Measurements from ENCODE around the gene SLC4A5.
A peak's percentile ranks its signal among the peaks of the same experiment; 100 is the strongest.
"Not testable (repeated sequence)": the region's sequence is repeated elsewhere in the genome, so short reads cannot be mapped to it uniquely, and the experiment has no call there.

The SLC4A5 gene

GRCh38 chr2:74226648-74227213 is 116.5 kb downstream of the SLC4A5 start:
- no peak for DNase-seq

DNA sequence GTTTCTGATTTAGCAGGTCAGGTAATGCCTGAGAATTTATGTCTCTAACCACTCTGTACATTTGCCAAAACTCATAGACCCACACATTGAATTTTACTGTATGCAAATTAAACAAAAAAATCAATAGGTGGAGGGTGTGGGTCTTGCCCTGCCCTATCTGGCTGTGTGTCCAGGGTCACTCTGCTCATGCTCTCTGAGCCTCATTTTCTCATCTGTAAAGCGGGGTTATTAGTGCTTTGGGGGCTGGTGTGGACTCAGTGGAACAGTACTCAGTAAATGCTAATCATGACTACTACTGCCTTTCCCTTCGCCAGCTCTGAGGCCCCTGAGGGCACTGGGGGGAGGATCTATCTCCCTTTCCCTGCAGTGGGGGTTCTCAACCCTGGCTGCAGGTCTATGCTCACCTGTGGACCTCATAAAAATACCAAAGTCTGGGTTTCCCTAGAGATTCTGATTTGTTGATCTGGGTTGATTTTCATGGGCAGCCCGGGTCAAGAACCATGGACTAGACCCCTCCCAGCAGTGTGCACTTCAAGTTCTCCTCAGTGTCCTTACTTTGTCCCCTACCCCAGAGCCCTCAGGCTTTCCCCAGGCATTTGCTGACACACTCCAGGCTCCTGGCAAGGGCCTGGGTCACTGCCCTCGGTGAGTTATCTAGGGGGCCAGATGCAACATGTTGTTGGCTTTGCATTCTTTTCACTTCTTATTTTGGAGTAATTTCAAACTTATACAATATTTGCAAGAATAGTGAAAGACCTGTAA is 117.3 kb downstream of the SLC4A5 start:
- DNase-seq: no peak

GRCh38 chr2:74223941-74224770 is 119.1 kb downstream of the SLC4A5 start:
- no peak for DNase-seq

- DNase-seq: no peak
Measured at GRCh38 chr2:74222300-74222650, 120.9 kb downstream of the SLC4A5 start.

- DNase-seq: no peak
Measured at GRCh38 chr2:74221604-74222299, 121.5 kb downstream of the SLC4A5 start.

DNA sequence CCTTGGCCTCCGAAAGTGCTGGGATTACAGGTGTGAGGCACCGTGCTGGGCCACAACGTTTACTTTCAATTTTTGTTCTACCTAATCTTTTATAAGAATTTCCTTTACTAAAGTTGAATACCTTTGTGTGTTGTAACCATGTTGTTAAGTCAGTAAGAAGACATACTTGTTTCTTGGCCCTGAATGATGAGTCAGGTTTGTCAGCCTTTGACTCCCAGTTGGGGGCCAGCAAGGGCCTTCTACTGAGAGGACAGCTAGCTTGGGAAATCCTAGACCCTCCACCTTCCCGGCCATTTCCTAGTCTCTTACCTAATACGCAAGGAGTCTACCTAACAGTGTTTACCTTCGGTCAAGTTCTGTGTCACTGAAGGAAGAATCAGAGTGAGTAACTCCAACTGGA is 122.1 kb downstream of the SLC4A5 start:
- no peak for DNase-seq

- no peak for DNase-seq
Measured at GRCh38 chr2:74219846-74220486, 123.2 kb downstream of the SLC4A5 start.

GRCh38 chr2:74216642-74217041 is 126.6 kb downstream of the SLC4A5 start:
- DNase-seq: no peak

GRCh38 chr2:74215771-74216170 is 127.4 kb downstream of the SLC4A5 start:
- DNase-seq: not testable (repeated sequence)

DNA sequence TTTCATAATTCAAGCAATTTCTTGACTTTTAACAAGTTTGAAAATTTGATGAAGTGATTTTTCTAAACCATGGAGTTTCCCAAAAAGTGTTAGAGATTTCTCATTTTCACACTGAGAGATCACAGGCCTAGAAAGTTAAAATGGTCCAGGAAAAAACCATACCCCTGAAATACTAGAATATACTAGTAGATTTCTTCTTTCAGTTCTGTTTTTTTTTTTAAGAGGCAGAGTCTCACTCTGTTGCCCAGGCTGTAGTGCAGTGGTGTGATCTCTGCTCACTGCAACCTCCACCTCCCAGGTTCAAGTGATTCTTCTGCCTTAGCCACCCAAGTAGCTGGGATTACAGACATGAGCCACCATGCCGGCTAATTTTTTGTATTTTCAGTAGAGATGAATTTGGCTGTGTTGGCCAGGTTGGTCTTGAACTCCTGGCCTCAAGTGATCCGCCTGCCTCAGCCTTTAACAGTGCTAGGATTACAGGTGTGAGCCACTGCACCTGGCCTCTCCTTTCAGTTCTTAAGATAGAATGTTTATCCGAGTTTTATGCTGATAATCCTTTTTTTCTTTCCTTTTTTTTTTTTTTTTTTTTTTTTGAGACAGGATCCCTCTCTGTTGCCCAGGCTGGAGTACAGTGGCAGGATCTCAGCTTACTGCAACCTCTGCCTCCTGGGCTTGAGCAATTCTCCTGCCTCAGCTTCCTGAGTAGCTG is 130.4 kb downstream of the SLC4A5 start:
- DNase-seq: no peak

GRCh38 chr2:74206180-74206688 is 137.0 kb downstream of the SLC4A5 start:
- DNase-seq: no peak

DNA sequence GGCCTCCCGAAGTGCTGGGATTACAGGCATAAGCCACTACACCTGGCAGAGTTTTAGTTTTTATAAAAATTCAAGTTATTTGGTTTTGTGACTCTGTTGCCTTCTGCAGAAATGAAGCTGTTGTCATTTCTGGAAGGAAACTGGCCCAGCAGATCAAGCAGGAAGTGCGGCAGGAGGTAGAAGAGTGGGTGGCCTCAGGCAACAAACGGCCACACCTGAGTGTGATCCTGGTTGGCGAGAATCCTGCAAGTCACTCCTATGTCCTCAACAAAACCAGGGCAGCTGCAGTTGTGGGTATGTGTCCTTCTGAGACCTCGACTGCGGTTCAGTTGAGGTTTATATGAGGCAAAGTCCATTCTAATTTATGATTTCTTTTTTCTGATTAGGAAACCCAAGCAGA is 137.6 kb downstream of the SLC4A5 start:
- no peak for DNase-seq

DNA sequence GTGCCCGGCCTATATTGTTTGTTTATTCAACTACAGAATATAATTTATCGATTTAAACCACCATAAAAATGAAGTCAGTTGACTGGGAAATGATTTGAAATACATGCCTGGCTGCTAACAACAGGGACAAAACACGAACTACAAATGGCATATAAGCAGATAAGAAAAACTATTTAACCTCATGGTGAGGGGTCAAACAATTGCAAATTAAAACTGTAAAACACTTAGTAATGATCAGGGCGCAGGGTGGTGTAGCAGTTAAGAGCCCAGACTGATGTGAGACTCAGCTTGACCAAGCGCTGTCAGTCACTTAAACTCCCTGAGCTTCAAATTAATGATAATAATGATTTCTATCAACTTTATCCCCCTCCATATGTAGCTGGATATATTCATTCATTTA is 138.1 kb downstream of the SLC4A5 start:
- no peak for DNase-seq

- DNase-seq: no peak
Measured at GRCh38 chr2:74204436-74204835, 138.8 kb downstream of the SLC4A5 start.

DNA sequence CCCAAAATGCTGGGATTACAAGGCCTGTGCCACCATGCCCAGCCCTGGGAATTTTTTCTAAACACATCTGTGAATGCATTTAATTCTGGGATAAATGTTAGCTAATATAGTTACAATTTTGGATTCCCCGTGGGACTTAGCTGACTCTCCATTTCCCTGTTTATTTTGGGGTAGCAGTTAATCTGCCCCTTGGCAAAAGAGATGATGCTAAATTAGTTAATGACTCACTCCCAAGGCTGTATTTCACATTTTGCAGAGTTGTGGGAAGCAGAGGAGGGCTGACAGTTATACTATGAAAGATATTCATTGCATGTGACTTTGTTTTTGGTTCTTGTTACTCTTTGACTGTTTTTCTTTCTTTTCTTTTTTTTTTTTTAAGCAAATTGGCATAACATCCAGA is 141.6 kb downstream of the SLC4A5 start:
- DNase-seq: no peak

DNA sequence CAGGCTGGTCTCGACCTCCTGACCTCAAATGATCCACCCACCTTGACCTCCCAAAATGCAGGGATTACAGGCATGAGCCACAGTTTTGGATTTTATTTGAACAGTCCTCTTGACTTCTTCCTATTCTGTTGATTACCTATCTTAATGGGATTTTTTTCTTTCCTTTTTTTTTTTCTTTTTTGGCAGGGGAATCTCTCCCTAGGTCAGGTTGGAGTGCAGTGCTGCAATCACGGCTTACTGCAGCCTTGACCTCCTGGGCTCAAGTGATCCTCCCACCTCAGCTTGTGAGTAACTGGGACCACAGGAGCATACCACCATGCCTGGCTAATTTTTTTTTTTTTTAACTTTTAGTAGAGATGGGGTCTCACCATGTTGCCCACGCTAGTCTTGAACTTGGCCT is 142.0 kb downstream of the SLC4A5 start:
- no peak for DNase-seq

DNA sequence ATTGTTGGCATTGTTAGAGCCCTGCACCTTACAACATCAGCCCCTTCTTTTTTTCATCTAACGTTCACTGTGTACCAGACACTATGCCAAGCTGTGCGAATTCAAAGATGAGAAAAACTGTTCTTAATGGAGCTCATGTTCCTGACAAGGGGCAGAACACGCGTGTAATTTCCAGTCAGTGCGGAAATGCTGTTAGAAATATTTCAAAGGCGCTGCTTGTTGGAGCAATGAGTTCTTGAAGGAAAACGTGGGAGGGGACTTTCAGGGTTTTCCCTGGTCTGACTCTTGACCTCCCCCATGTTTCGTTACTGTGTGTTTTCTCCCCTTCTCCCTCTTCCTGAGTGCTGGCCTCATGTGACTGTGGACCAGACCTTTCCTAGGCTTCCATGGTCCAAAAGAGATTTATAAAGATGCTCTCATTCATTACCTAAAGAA is 143.3 kb downstream of the SLC4A5 start:
- no peak for DNase-seq

DNA sequence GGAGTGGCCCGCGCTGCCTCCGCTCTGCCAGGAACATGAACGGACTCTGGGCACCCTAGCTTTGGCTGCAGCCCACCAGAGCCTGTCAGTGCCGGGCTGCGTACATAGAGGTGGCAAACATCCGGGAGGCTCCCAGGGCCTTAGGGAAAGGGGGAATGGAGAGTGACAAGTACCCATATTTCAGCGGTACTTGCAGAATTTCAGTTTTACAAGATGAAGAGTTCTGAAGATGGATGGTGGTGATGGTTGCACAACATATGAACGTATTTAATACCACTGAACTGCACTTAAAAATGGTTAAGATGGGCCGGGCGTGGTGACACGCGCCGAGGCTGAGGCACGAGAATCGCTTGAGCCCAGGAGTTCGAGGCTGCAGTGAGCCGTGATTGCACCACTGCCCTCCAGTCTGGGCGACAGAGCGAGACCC is 143.9 kb downstream of the SLC4A5 start:
- DNase-seq: no peak

GRCh38 chr2:74198461-74199274 is 144.5 kb downstream of the SLC4A5 start, which contains the start of gene MTHFD2:
TSS of gene MTHFD2 (plus strand) at chr2:74198615. CDS start at chr2:74198642, 27 bp downstream.
- peak; percentile 94 for DNase-seq

GRCh38 chr2:74198023-74198460 is 145.2 kb downstream of the SLC4A5 start:
- DNase-seq: no peak

GRCh38 chr2:74197049-74197448 is 146.2 kb downstream of the SLC4A5 start:
- no peak for DNase-seq
